NCI-H128 (cell line): Measurements from ENCODE around the gene IMPDH2.

Experiments
- DNase-seq: peaks from one replicate; lab custom pipeline; 2025; ENCODE audit not compliant: unreplicated experiment; lab: John Stamatoyannopoulos, UW

The IMPDH2 gene

GRCh38 chr3:49007068-49007770 lies 22.0 kb downstream of the IMPDH2 start, which contains the start of gene WDR6:
Gene WDR6, plus strand, starts transcription at chr3:49007391. Its CDS starts 41 bp downstream, at chr3:49007432.
- DNase-seq, result peak; percentile 96

- DNase-seq, result no peak
Observed at GRCh38 chr3:49006408-49007067, 22.7 kb downstream of the IMPDH2 start.

- DNase-seq, result no peak
Observed at GRCh38 chr3:49005998-49006397, 23.2 kb downstream of the IMPDH2 start.

- DNase-seq, result no peak
Observed at GRCh38 chr3:49005303-49005680, 23.9 kb downstream of the IMPDH2 start.

- DNase-seq, result no peak
Observed at GRCh38 chr3:49004352-49005302, 24.6 kb downstream of the IMPDH2 start.

- DNase-seq, result no peak
Observed at GRCh38 chr3:49001155-49001554, 28.0 kb downstream of the IMPDH2 start.

GRCh38 chr3:48999085-48999858 lies 29.9 kb downstream of the IMPDH2 start:
- DNase-seq, result no peak

GRCh38 chr3:48997714-48998637 lies 31.2 kb downstream of the IMPDH2 start:
- peak; percentile 78 for DNase-seq

- DNase-seq, result no peak
Observed at GRCh38 chr3:48997102-48997635, 32.0 kb downstream of the IMPDH2 start.

GRCh38 chr3:48996640-48997039 lies 32.6 kb downstream of the IMPDH2 start:
- DNase-seq, result no peak

- no peak for DNase-seq
Observed at GRCh38 chr3:48993834-48994233, 35.4 kb downstream of the IMPDH2 start.

GRCh38 chr3:48991851-48992545 lies 37.2 kb downstream of the IMPDH2 start:
- no peak for DNase-seq

GRCh38 chr3:48990636-48991469 lies 38.3 kb downstream of the IMPDH2 start:
- DNase-seq, result no peak

- DNase-seq, result peak; percentile 19
Observed at GRCh38 chr3:48989796-48990635, 39.2 kb downstream of the IMPDH2 start, which contains the start of gene P4HTM. Gene P4HTM, plus strand, starts transcription at chr3:48990241. Its CDS starts 16 bp downstream, at chr3:48990257.

- DNase-seq, result no peak
Observed at GRCh38 chr3:48989126-48989795, 39.9 kb downstream of the IMPDH2 start.

- DNase-seq, result no peak
Observed at GRCh38 chr3:48985831-48986376, 43.3 kb downstream of the IMPDH2 start.
